GM12878 (cell line): ENCODE results near the gene TOMT. TPM values are rescaled to one million over a fixed set of nuclear protein-coding genes. Genes with fewer than 3 reads are reported as not detected.

ENCODE experiments used
- ATAC-seq: fragments of 200-7000 bp; cut with Tn5 transposase; 3 replicates; pipeline ENCODE4 v1.9.1; 2020; ENCODE audit warnings: mild to moderate bottlenecking, moderate library complexity
- BruUV-seq: library from RNA; stranded (reverse); fragments of 400-500 nt; replicated peaks from 2 replicates; lab custom pipeline; 2021; lab: Mats Ljungman, UMichigan
- CTCF ChIA-PET: fragments of 300-600 bp; sonication (Branson Sonifier 250); formaldehyde crosslinking; extraction: SDS; loops from one replicate; lab custom pipeline; 2021; ENCODE audit warnings: inconsistent platforms; lab: Yijun Ruan, JAX
- POLR2A ChIA-PET: fragments of 350-600 bp; formaldehyde crosslinking; extraction: SDS; loops from one replicate; lab custom pipeline; 2021; ENCODE audit warnings: inconsistent platforms; lab: Charles Lee
- RAD21 ChIA-PET: fragments of 300-600 bp; sonication (Branson Sonifier 250); formaldehyde crosslinking; loops from one replicate; lab custom pipeline; 2023; ENCODE audit warnings: antibody characterized with exemption; ENCODE audit not compliant: unreplicated experiment; lab: Charles Lee
- SMC1A ChIA-PET: fragments of 300-600 bp; sonication (Branson Sonifier 250); formaldehyde crosslinking; loops from one replicate; lab custom pipeline; 2023; ENCODE audit not compliant: unreplicated experiment, uncharacterized antibody; lab: Charles Lee
- DNase-seq: peaks from one replicate; pipeline ENCODE4 v3.0.0-alpha.2; 2011; ENCODE audit warnings: low read depth, low spot score
- FAIRE-seq: peaks from 3 replicates; lab custom pipeline; 2011; peaks lifted over from hg19 to GRCh38; lab: Jason Lieb, UNC
- H2AFZ ChIP-seq: 2 replicates; pipeline ENCODE4 v1.6.0; 2011; ENCODE audit warnings: low read depth, low read length, control low read depth; ENCODE audit not compliant: control insufficient read depth
- H3K27ac ChIP-seq: 2 replicates; pipeline ENCODE4 v1.5.1; 2011; ENCODE audit warnings: control low read depth; ENCODE audit not compliant: control insufficient read depth, insufficient read depth
- H3K27me3 ChIP-seq, 2 experiments: replicated peaks in 1 of 2; 2 replicates each; pipeline versions ENCODE4 v1.6.0 to v1.6.1; 2011; ENCODE audit warnings: low read length in 1 of 2; ENCODE audit not compliant: control insufficient read depth in 2 of 2, insufficient read depth in 2 of 2
- H3K36me3 ChIP-seq, 2 experiments: 2 replicates each; pipeline ENCODE4 v1.5.1; 2011; ENCODE audit warnings: low read length in 1 of 2; ENCODE audit not compliant: control insufficient read depth in 2 of 2, insufficient read depth in 2 of 2
- H3K4me1 ChIP-seq: 2 replicates; pipeline ENCODE4 v1.6.1; 2011; ENCODE audit warnings: mild to moderate bottlenecking, low read length, moderate library complexity, mixed read lengths; ENCODE audit not compliant: control insufficient read depth, insufficient read depth
- H3K4me2 ChIP-seq: 2 replicates; pipeline ENCODE4 v1.6.0; 2011; ENCODE audit warnings: control low read depth; ENCODE audit not compliant: control insufficient read depth, insufficient read depth
- H3K4me3 ChIP-seq: fragments of 200-600 bp; sonication (generic); 2 replicates; pipeline ENCODE4 v1.5.1; 2016
- H3K79me2 ChIP-seq: 2 replicates; pipeline ENCODE4 v1.6.0; 2011; ENCODE audit warnings: low read length; ENCODE audit not compliant: control insufficient read depth, insufficient read depth
- H3K9ac ChIP-seq: 2 replicates; pipeline ENCODE4 v1.8.0; 2011; ENCODE audit warnings: low read length, control low read depth, mixed read lengths; ENCODE audit not compliant: control insufficient read depth, insufficient read depth
- H3K9me3 ChIP-seq: replicated peaks from 3 replicates; pipeline ENCODE4 v1.5.1; 2011; ENCODE audit warnings: mild to moderate bottlenecking, low read length; ENCODE audit not compliant: control insufficient read depth, insufficient read depth
- H4K20me1 ChIP-seq: 2 replicates; pipeline ENCODE4 v1.6.0; 2011; ENCODE audit not compliant: control insufficient read depth, insufficient read depth
- HCFC1 ChIP-seq: fragments of 150-350 bp; IDR thresholded peaks from 2 replicates; pipeline ENCODE4 v1.6.1; 2014; ENCODE audit warnings: low read length
- MTA3 ChIP-seq: IDR thresholded peaks from 2 replicates; pipeline ENCODE4 v1.6.1; 2012; ENCODE audit warnings: low read length, inconsistent platforms, borderline replicate concordance
- NR2C2 ChIP-seq: IDR thresholded peaks from 2 replicates; pipeline ENCODE4 v1.6.1; 2011; ENCODE audit warnings: borderline replicate concordance, low read depth; ENCODE audit not compliant: control insufficient read depth, insufficient read length
- NR2F1 ChIP-seq: fragments of 450-650 bp; conservative IDR thresholded peaks from 2 replicates; pipeline ENCODE4 v1.6.1; 2017; ENCODE audit warnings: mild to moderate bottlenecking
- POLR2AphosphoS5 ChIP-seq: IDR thresholded peaks from 2 replicates; pipeline ENCODE4 v1.6.1; 2011; ENCODE audit warnings: mild to moderate bottlenecking, low read length, inconsistent platforms
- RB1 ChIP-seq: fragments of 450-650 bp; formaldehyde crosslinking; IDR thresholded peaks from 2 replicates; pipeline ENCODE4 v1.6.1; 2017; ENCODE audit warnings: mild to moderate bottlenecking, borderline replicate concordance
- RELA ChIP-seq: fragments of 450-650 bp; IDR thresholded peaks from 2 replicates; pipeline ENCODE4 v1.8.0; 2014; ENCODE audit warnings: borderline replicate concordance; ENCODE audit not compliant: partially characterized antibody
- SIN3A ChIP-seq: IDR thresholded peaks from 2 replicates; pipeline ENCODE4 v1.6.1; 2012; ENCODE audit warnings: low read depth, low read length, improper control_type of control experiment
- SKIL ChIP-seq: fragments of 450-650 bp; IDR thresholded peaks from 2 replicates; pipeline ENCODE4 v1.6.1; 2017; ENCODE audit warnings: mild to moderate bottlenecking, low read depth, inconsistent platforms; ENCODE audit not compliant: poor library complexity, severe bottlenecking
- SREBF1 ChIP-seq: IDR thresholded peaks from 2 replicates; pipeline ENCODE4 v1.6.1; 2012; ENCODE audit warnings: mild to moderate bottlenecking, low read length
- ZBTB40 ChIP-seq: fragments of 450-650 bp; IDR thresholded peaks from 2 replicates; pipeline ENCODE4 v1.6.1; 2016; ENCODE audit warnings: mild to moderate bottlenecking, moderate library complexity, borderline replicate concordance
- WGBS: methylation state at CpG from one replicate; pipeline ENCODE4 v1.1.6; 2016; ENCODE audit warnings: low lambda C conversion rate; ENCODE audit not compliant: insufficient replicate concordance, insufficient coverage; ENCODE audit errors: missing lambda C conversion rate; 5-methylcytosine and 5-hydroxymethylcytosine counted together
- in situ Hi-C: fragments of 300-500 bp; cut with MboI; formaldehyde crosslinking; loops from 9 replicates; pipeline ENCODE4 v1.14.3; 2018; ENCODE audit warnings: mixed read lengths
- intact Hi-C: fragments of 100-400 bp; cut with micrococcal nuclease; formaldehyde crosslinking; loops from one replicate; pipeline ENCODE4 v1.14.2; 2022; ENCODE audit not compliant: unreplicated experiment
- polyA plus RNA-seq, 11 experiments: library from polyadenylated mRNA; depleted of rRNA in 4 of 11; unstranded in 6 of 11; stranded (reverse) in 5 of 11; fragments of >200 nt; fragmentation: Nextera tagmentation in 4 of 11; fragmentation: Illumina TruSeq in 1 of 11; extraction: Ambion mirVana in 4 of 11; extraction: Trizol in 1 of 11; gene quantifications; 1 replicate in 1 of 11; 2 replicates in 10 of 11; pipeline versions ENCODE4 v1.2.1 to v1.2.3, GENCODE V29; 2011 to 2016; ENCODE audit warnings: inconsistent platforms in 2 of 11, missing spikeins in 2 of 11, low read depth in 1 of 11
- total RNA-seq, 4 experiments: library from RNA; depleted of rRNA in 3 of 4; stranded (reverse); fragments of >200 nt in 3 of 4; fragmentation: Illumina TruSeq in 1 of 4; extraction: Trizol in 1 of 4; gene quantifications; 2 replicates each; pipeline versions ENCODE4 v1.2.1 to v1.2.3, GENCODE V29; 2013 to 2021
- TF ChIP-seq, protein P1 (sequence below): fragments of 450-650 bp; IDR thresholded peaks from 2 replicates; pipeline ENCODE4 v1.6.1; 2016; ENCODE audit warnings: mild to moderate bottlenecking

TOMT gene
- total and polyA plus RNA-seq, 10 of the 15 experiments (the other 5 are each of a cell fraction or from before 2014, with no cell fraction given): not detected

DNA sequence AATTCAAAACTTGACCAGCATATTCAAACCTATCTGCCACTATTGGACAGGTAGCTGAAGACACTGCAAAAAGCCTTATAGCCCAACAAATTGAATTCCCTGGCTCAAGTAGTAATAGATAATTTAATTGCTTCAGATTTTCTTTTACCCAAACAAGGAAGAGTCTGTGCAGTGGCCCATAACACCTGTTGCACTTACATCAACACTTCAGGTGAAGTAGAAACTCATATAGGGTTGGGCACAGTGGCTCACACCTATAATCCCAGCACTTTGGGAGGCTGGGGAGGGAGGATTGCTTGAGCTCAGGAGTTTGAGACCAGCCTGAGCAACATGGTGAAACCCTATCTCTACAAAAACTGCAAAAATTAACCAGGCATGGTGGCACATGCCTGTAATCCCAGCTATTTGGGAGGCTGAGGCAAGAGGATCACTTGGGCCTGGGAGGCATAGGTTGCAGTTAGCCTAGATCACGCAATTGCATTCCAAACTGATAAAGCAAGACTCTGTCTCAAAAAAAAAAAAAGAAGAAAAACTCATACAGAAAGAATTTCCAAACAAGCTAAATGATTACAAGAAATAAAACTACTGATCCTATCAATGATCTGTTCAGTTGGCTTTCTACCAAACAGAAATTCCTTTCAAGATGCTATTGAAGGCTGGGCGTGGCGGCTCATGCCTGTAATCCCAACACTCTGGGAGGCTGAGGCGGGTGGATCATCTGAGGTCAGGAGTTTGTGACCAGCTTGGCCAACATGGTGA is 39.3 kb downstream of the TOMT start:
- in situ Hi-C loops: loop anchor here (5.0 kb wide), 1 partner anchor 123 kb away; no protein-coding TSS in a partner anchor
- intact Hi-C loops: loop anchor here (1.0 to 5.0 kb wide), 3 partner anchors 120 to 287 kb away; partner anchors contain the start of gene CLPB
- TF ChIP-seq, protein P1, sequence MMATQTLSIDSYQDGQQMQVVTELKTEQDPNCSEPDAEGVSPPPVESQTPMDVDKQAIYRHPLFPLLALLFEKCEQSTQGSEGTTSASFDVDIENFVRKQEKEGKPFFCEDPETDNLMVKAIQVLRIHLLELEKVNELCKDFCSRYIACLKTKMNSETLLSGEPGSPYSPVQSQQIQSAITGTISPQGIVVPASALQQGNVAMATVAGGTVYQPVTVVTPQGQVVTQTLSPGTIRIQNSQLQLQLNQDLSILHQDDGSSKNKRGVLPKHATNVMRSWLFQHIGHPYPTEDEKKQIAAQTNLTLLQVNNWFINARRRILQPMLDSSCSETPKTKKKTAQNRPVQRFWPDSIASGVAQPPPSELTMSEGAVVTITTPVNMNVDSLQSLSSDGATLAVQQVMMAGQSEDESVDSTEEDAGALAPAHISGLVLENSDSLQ: no peak
- TF ChIP-seq ZBTB40: no peak
- TF ChIP-seq SIN3A: no peak
- no peak for TF ChIP-seq POLR2AphosphoS5
- no peak for TF ChIP-seq MTA3
- TF ChIP-seq SREBF1: no peak
- no peak for TF ChIP-seq NR2F1
- TF ChIP-seq SKIL: no peak
- TF ChIP-seq RELA: no peak
- TF ChIP-seq RB1: no peak
- no peak for TF ChIP-seq NR2C2
- TF ChIP-seq HCFC1: no peak

More for the DNA sequence above, 39.3 kb downstream of the TOMT start:
- 38% methylated on average over 4 of the region's 4 CpGs for WGBS
- ChIA-PET CTCF (interaction anchor here (0.6 to 3.8 kb wide), 34 partner anchors 10 to 345 kb away, joined by 3 to 101 read pairs (median 7); partner anchors contain the start of genes CLPB and FOLR3), SMC1A (interaction anchor here (0.6 to 5.1 kb wide), 17 partner anchors 8 to 286 kb away, joined by 3 to 44 read pairs (median 4); partner anchors contain the start of genes ANAPC15 and FOLR3), RAD21 (interaction anchor here (0.6 to 3.2 kb wide), 10 partner anchors 8 to 345 kb away, joined by 3 to 48 read pairs (median 4); no protein-coding TSS in a partner anchor), POLR2A (interaction anchor here (0.6 to 1.4 kb wide), 7 partner anchors 54 to 1470 kb away, joined by 3 to 11 read pairs (median 4); no protein-coding TSS in a partner anchor)
- no peak overlapping the region for H3K27ac ChIP-seq
- no peak overlapping the region for H3K4me2 ChIP-seq
- H3K4me3 ChIP-seq: no peak overlapping the region
- H3K9me3 ChIP-seq: no peaks in the 10 kb centered on the region
- H3K4me1 ChIP-seq: no peaks in the 10 kb centered on the region
- FAIRE-seq: no peak
- no peak overlapping the region for H2AFZ ChIP-seq
- H3K36me3 ChIP-seq: no peaks in the 10 kb centered on the region
- no peak for DNase-seq
- H4K20me1 ChIP-seq: no peaks in the 10 kb centered on the region
- no peak overlapping the region for H3K9ac ChIP-seq
- no peaks in the 10 kb centered on the region; a peak in 1 of 4 replicates for H3K27me3 ChIP-seq
- no peaks in the 10 kb centered on the region for H3K79me2 ChIP-seq
- ATAC-seq: no peak
- BruUV-seq: no TSS peak
